ENCODE results near the gene TOR1AIP1.

DNA sequence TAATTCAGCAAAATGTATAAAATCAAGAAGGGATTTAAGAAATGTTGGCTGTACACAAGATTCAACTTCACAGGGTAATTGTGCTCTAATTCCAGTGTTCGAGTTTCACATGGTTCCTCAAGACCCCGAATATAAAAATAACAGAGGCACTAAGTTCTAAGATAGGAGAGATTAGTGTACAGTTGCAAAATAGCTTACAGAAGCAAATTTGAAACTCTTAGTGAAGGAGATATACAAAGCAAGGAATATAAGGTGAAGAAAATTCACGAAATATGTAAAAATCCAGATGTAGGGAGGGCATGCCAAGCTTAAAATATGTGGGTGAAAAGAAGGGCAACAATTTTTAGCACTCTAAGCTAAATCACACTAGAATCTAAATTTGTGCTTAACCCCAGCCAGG is 33.9 kb upstream of the TOR1AIP1 start:
- TF ChIP-seq CTCF (IDR thresholded peaks at IDR 0.05): no peak
- no peak for TF ChIP-seq POLR2A (IDR thresholded peaks at IDR 0.05; ENCODE audit: low read length)
- TF ChIP-seq CEBPB (IDR thresholded peaks at IDR 0.05): no peak
- TF ChIP-seq, protein P1, sequence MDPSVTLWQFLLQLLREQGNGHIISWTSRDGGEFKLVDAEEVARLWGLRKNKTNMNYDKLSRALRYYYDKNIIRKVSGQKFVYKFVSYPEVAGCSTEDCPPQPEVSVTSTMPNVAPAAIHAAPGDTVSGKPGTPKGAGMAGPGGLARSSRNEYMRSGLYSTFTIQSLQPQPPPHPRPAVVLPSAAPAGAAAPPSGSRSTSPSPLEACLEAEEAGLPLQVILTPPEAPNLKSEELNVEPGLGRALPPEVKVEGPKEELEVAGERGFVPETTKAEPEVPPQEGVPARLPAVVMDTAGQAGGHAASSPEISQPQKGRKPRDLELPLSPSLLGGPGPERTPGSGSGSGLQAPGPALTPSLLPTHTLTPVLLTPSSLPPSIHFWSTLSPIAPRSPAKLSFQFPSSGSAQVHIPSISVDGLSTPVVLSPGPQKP (IDR thresholded peaks at IDR 0.05; ENCODE audit: low read depth, low read length): no peak
- no peak for TF ChIP-seq PBX3 (IDR thresholded peaks at IDR 0.05)
- no peak for TF ChIP-seq EHMT2 (IDR thresholded peaks at IDR 0.05; ENCODE audit: low read depth)
- no peak for TF ChIP-seq RFX5 (IDR thresholded peaks at IDR 0.05)
- no peak for TF ChIP-seq ZNF302 (CRISPR knock-in tag; IDR thresholded peaks at IDR 0.05)
- no peak for TF ChIP-seq PHF8 (IDR thresholded peaks at IDR 0.05; ENCODE audit: borderline replicate concordance, low read depth)
- no peak for TF ChIP-seq CBX2 (IDR thresholded peaks at IDR 0.05; ENCODE audit: borderline replicate concordance, low read depth)
- TF ChIP-seq MAX (IDR thresholded peaks at IDR 0.05): no peak
- no peak for TF ChIP-seq ESRRA (IDR thresholded peaks at IDR 0.05; ENCODE audit: borderline replicate concordance, low read length)
- peak; percentile 75 for TF ChIP-seq MAFK (IDR thresholded peaks at IDR 0.05; ENCODE audit: partially characterized antibody)
